ENCODE data around the gene C4orf50.

The C4orf50 gene

GRCh38 chr4:5899396-5899795 is 118.8 kb downstream of the C4orf50 start:
- H3K4me1 Mint-ChIP-seq, result no peaks in the 10 kb centered on the region
- peaks cover 35% of the 10 kb centered on the region for H3K27me3 Mint-ChIP-seq
- DNase-seq, result no peak
- no peak overlapping the region for H3K4me3 Mint-ChIP-seq
- H3K9me3 Mint-ChIP-seq, result peaks cover 5 to 7% of the 10 kb centered on the region in 2 donors
- no peak for ATAC-seq
- H3K27ac Mint-ChIP-seq, result no peak overlapping the region

- DNase-seq (no peak), ATAC-seq (no peak)
- peaks cover 42% of the 10 kb centered on the region for H3K27me3 Mint-ChIP-seq
- no peak overlapping the region for H3K27ac Mint-ChIP-seq
- no peak overlapping the region for H3K4me3 Mint-ChIP-seq
- no peaks in the 10 kb centered on the region for H3K4me1 Mint-ChIP-seq
- peaks cover 7 to 11% of the 10 kb centered on the region in 2 donors for H3K9me3 Mint-ChIP-seq
Observed at GRCh38 chr4:5897674-5898073, 120.6 kb downstream of the C4orf50 start.

- Mint-ChIP-seq H3K27ac (no peak overlapping the region), H3K27me3 (peaks cover 61% of the 10 kb centered on the region), H3K9me3 (peaks cover 11 to 18% of the 10 kb centered on the region in 2 donors), H3K4me1 (no peaks in the 10 kb centered on the region), H3K4me3 (no peak overlapping the region)
- DNase-seq, result no peak
- ATAC-seq, result no peak
Observed at GRCh38 chr4:5895287-5895686, 122.9 kb downstream of the C4orf50 start.

- Mint-ChIP-seq H3K4me1 (no peaks in the 10 kb centered on the region), H3K27me3 (peaks cover 71% of the 10 kb centered on the region), H3K9me3 (peaks cover 11 to 18% of the 10 kb centered on the region in 2 donors), H3K27ac (no peak overlapping the region), H3K4me3 (no peak overlapping the region)
- ATAC-seq (no peak), DNase-seq (no peak)
Observed at GRCh38 chr4:5894266-5894665, 124.0 kb downstream of the C4orf50 start.

- Mint-ChIP-seq H3K27ac (no peak overlapping the region), H3K4me1 (peaks cover 6% of the 10 kb centered on the region), H3K27me3 (peaks cover 78% of the 10 kb centered on the region), H3K4me3 (no peak overlapping the region), H3K9me3 (peaks cover 11 to 18% of the 10 kb centered on the region in 2 donors)
- DNase-seq (no peak), ATAC-seq (no peak)
Observed at GRCh38 chr4:5893591-5893990, 124.6 kb downstream of the C4orf50 start.

GRCh38 chr4:5893004-5893580 is 125.1 kb downstream of the C4orf50 start, which contains the start of gene CRMP1:
Gene CRMP1 (minus strand): TSS chr4:5893086. CDS start chr4:5892969, 117 bp downstream.
- Mint-ChIP-seq H3K27ac (no peak within 1 kb of the TSS), H3K27me3 (peaks cover 80% of the 10 kb centered on the region), H3K4me1 (peaks cover 7% of the 10 kb centered on the region), H3K9me3 (peaks cover 11 to 18% of the 10 kb centered on the region in 2 donors), H3K4me3 (no peak within 1 kb of the TSS)
- no peak for ATAC-seq
- no peak for DNase-seq

- Mint-ChIP-seq H3K4me1 (peaks cover 7% of the 10 kb centered on the region), H3K27ac (no peak overlapping the region), H3K9me3 (peaks cover 11 to 18% of the 10 kb centered on the region in 2 donors), H3K4me3 (no peak overlapping the region), H3K27me3 (peaks cover 82% of the 10 kb centered on the region)
- ATAC-seq (no peak), DNase-seq (no peak)
Observed at GRCh38 chr4:5892323-5893003, 125.8 kb downstream of the C4orf50 start.

- H3K27me3 Mint-ChIP-seq, result peaks cover 83% of the 10 kb centered on the region
- no peak overlapping the region for H3K27ac Mint-ChIP-seq
- ATAC-seq, result no peak
Observed at GRCh38 chr4:5891563-5892322, 126.5 kb downstream of the C4orf50 start.

GRCh38 chr4:5890063-5890727 is 128.0 kb downstream of the C4orf50 start:
- peak overlapping the region in 1 of 2 donors; percentile 94 for H3K27ac Mint-ChIP-seq
- H3K27me3 Mint-ChIP-seq, result peaks cover 84% of the 10 kb centered on the region
- peaks cover 7% of the 10 kb centered on the region for H3K4me1 Mint-ChIP-seq
- H3K9me3 Mint-ChIP-seq, result peaks cover 7 to 11% of the 10 kb centered on the region in 2 donors
- ATAC-seq (no peak), DNase-seq (no peak)
- H3K4me3 Mint-ChIP-seq, result no peak overlapping the region

More at GRCh38 chr4:5891563-5892322, 126.5 kb downstream of the C4orf50 start:
- Mint-ChIP-seq H3K4me1 (peaks cover 7% of the 10 kb centered on the region), H3K4me3 (no peak overlapping the region), H3K9me3 (peaks cover 7 to 12% of the 10 kb centered on the region in 2 donors)
- DNase-seq, result no peak

GRCh38 chr4:5889002-5889696 is 129.1 kb downstream of the C4orf50 start:
- Mint-ChIP-seq H3K4me1 (peaks cover 7% of the 10 kb centered on the region), H3K27me3 (peaks cover 83% of the 10 kb centered on the region), H3K4me3 (peak overlapping the region in 1 of 2 donors; percentile 10), H3K9me3 (peaks cover 7 to 11% of the 10 kb centered on the region in 2 donors), H3K27ac (no peak overlapping the region)
- DNase-seq (no peak), ATAC-seq (no peak)

- ATAC-seq, result no peak
- Mint-ChIP-seq H3K4me3 (peak overlapping the region in 1 of 2 donors; percentile 10), H3K4me1 (peaks cover 7% of the 10 kb centered on the region), H3K27me3 (peaks cover 79% of the 10 kb centered on the region), H3K9me3 (peaks cover 2 to 11% of the 10 kb centered on the region in 2 donors), H3K27ac (no peak overlapping the region)
- no peak for DNase-seq
Observed at GRCh38 chr4:5888222-5889001, 129.8 kb downstream of the C4orf50 start.

- H3K4me1 Mint-ChIP-seq, result peaks cover 7% of the 10 kb centered on the region
- peak; percentile 32 for ATAC-seq
- H3K27ac Mint-ChIP-seq, result no peak overlapping the region
- DNase-seq, result no peak
- peaks cover 0 to 11% of the 10 kb centered on the region in 2 donors for H3K9me3 Mint-ChIP-seq
- H3K4me3 Mint-ChIP-seq, result no peak overlapping the region
- peaks cover 75% of the 10 kb centered on the region for H3K27me3 Mint-ChIP-seq
Observed at GRCh38 chr4:5887361-5888221, 130.6 kb downstream of the C4orf50 start.

GRCh38 chr4:5887011-5887360 is 131.2 kb downstream of the C4orf50 start:
- peaks cover 73% of the 10 kb centered on the region for H3K27me3 Mint-ChIP-seq
- peak; percentile 6 for ATAC-seq
- no peak overlapping the region for H3K4me3 Mint-ChIP-seq
- peaks cover 7% of the 10 kb centered on the region for H3K4me1 Mint-ChIP-seq
- peaks cover 0 to 11% of the 10 kb centered on the region in 2 donors for H3K9me3 Mint-ChIP-seq
- DNase-seq, result no peak
- H3K27ac Mint-ChIP-seq, result no peak overlapping the region

GRCh38 chr4:5885733-5886132 is 132.5 kb downstream of the C4orf50 start:
- Mint-ChIP-seq H3K9me3 (peaks cover 0 to under 1% of the 10 kb centered on the region in 2 donors), H3K4me1 (peaks cover 7% of the 10 kb centered on the region), H3K27me3 (peaks cover 60% of the 10 kb centered on the region), H3K27ac (no peak overlapping the region), H3K4me3 (no peak overlapping the region)
- DNase-seq (no peak), ATAC-seq (no peak)

All from stimulated activated naive CD8-positive, alpha-beta T cell treated with anti-CD3 and anti-CD28 coated beads, Interleukin-15, amount 100 ng/mL, for 72 hours (primary cell).